Panc1 (cell line): Measurements from ENCODE around the gene HELZ. TPM values are rescaled to one million over a fixed set of nuclear protein-coding genes. Genes with fewer than 3 reads are reported as not detected.

Experiments
- ATAC-seq: fragments of 200-7000 bp; cut with Tn5 transposase; 2 replicates; pipeline ENCODE4 v1.9.1; 2020; ENCODE audit warnings: mild to moderate bottlenecking, moderate library complexity
- BruUV-seq: library from RNA; stranded (reverse); fragments of 400-500 nt; replicated peaks from 2 replicates; lab custom pipeline; 2021; lab: Mats Ljungman, UMichigan
- CTCF ChIA-PET: fragments of 300-600 bp; sonication (Branson Sonifier 250); formaldehyde crosslinking; loops from one replicate; lab custom pipeline; 2022; ENCODE audit warnings: antibody characterized with exemption; lab: Charles Lee
- POLR2A ChIA-PET: fragments of 300-600 bp; sonication (Branson Sonifier 250); formaldehyde crosslinking; loops from one replicate; lab custom pipeline; 2022; ENCODE audit warnings: antibody characterized with exemption; lab: Charles Lee
- DNase-seq: peaks from one replicate; pipeline ENCODE4 v3.0.0-alpha.2; 2010; ENCODE audit warnings: low read depth, low spot score
- H3K27ac ChIP-seq: 2 replicates; pipeline ENCODE4 v1.5.1; 2011; ENCODE audit warnings: mild to moderate bottlenecking, low read length, inconsistent platforms
- H3K27me3 ChIP-seq: fragments of 200-500 bp; sonication (Bioruptor generic); 2 replicates; pipeline ENCODE4 v1.6.0; 2014; ENCODE audit warnings: low read length, inconsistent platforms; ENCODE audit not compliant: control insufficient read depth, insufficient read depth
- H3K36me3 ChIP-seq: fragments of 200-500 bp; sonication (Bioruptor generic); 2 replicates; pipeline ENCODE4 v1.5.1; 2014; ENCODE audit warnings: inconsistent platforms, mild to moderate bottlenecking, low read length, moderate library complexity; ENCODE audit not compliant: control insufficient read depth, insufficient read depth
- H3K4me1 ChIP-seq: 2 replicates; pipeline ENCODE4 v1.5.1; 2011; ENCODE audit warnings: inconsistent platforms, mild to moderate bottlenecking, low read length, moderate library complexity; ENCODE audit not compliant: control insufficient read depth, insufficient read depth
- H3K4me3 ChIP-seq, 2 experiments: 2 replicates each; pipeline ENCODE4 v1.5.1; 2011 to 2012; ENCODE audit warnings: low read depth in 2 of 2, low read length in 2 of 2, mild to moderate bottlenecking in 2 of 2, inconsistent platforms in 1 of 2, moderate library complexity in 1 of 2
- H3K9me3 ChIP-seq: fragments of 200-500 bp; sonication (Bioruptor generic); 2 replicates; pipeline ENCODE4 v1.5.1; 2014; ENCODE audit warnings: low read depth, mild to moderate bottlenecking, inconsistent platforms, low read length, moderate library complexity; ENCODE audit not compliant: control insufficient read depth, insufficient read depth
- CTCF ChIP-seq: fragments of 450-650 bp; IDR thresholded peaks from 2 replicates; pipeline ENCODE4 v1.5.1; 2017; ENCODE audit warnings: mild to moderate bottlenecking
- POLR2AphosphoS5 ChIP-seq: IDR thresholded peaks from 2 replicates; pipeline ENCODE4 v1.6.1; 2012; ENCODE audit warnings: mild to moderate bottlenecking, low read depth, low read length, moderate library complexity
- REST ChIP-seq, 2 experiments: IDR thresholded peaks; 2 replicates each; pipeline ENCODE4 v1.6.1; 2011 to 2012; ENCODE audit warnings: low read depth in 2 of 2, control low read depth in 1 of 2, low read length in 1 of 2, mild to moderate bottlenecking in 1 of 2, moderate library complexity in 1 of 2; ENCODE audit not compliant: insufficient read depth in 1 of 2
- SIN3A ChIP-seq: IDR thresholded peaks from 2 replicates; pipeline ENCODE4 v1.6.1; 2012; ENCODE audit warnings: low read depth, mild to moderate bottlenecking, low read length, moderate library complexity, borderline replicate concordance; ENCODE audit not compliant: insufficient read depth
- TCF7L2 ChIP-seq: IDR thresholded peaks from 2 replicates; pipeline ENCODE4 v1.6.1; 2011; ENCODE audit warnings: mild to moderate bottlenecking, low read depth, low read length, inconsistent platforms
- in situ Hi-C: cut with HindIII; loops from 2 replicates; pipeline ENCODE4 v1.10.0; 2016; ENCODE audit warnings: low sequenced_read_pairs, low pct_unique_long_range_greater_than_20kb
- intact Hi-C: fragments of 100-400 bp; cut with micrococcal nuclease; formaldehyde crosslinking; loops from one replicate; pipeline ENCODE4 v1.10.0; 2022; ENCODE audit not compliant: unreplicated experiment
- total RNA-seq: library from RNA; stranded (reverse); gene quantifications from one replicate; pipeline ENCODE4 v1.2.1, GENCODE V29; 2021; ENCODE audit not compliant: unreplicated experiment

HELZ gene
- total RNA-seq, 1 experiment from 2014 or later, result 15.0 TPM

- TF ChIP-seq CTCF (no peak), SIN3A (no peak), TCF7L2 (no peak), POLR2AphosphoS5 (no peak), REST (IDR thresholded peaks at IDR 0.05; ENCODE audit: insufficient read depth in 1 of 2, low read depth in 2 of 2, low read length in 1 of 2) (no peak)
- DNase-seq (no peak), ATAC-seq (no peak)
- ChIA-PET POLR2A (no interaction called here), CTCF (no interaction called here)
- in situ Hi-C loops (no loop called here), intact Hi-C loops (no loop called here)
- Histone ChIP-seq H3K36me3 (peaks cover 5% of the 10 kb centered on the region; the same call in 1 of the 2 replicates), H3K27me3 (no peaks in the 10 kb centered on the region), H3K9me3 (no peaks in the 10 kb centered on the region), H3K4me1 (no peaks in the 10 kb centered on the region), H3K27ac (no peak overlapping the region), H3K4me3 (no peak overlapping the region)
- BruUV-seq, result no TSS peak
Measured at GRCh38 chr17:67178555-67178954, 66.4 kb downstream of the HELZ start.

- Histone ChIP-seq H3K36me3 (peaks cover 5% of the 10 kb centered on the region; the same call in 1 of the 2 replicates), H3K4me3 (no peak overlapping the region), H3K4me1 (no peaks in the 10 kb centered on the region), H3K9me3 (no peaks in the 10 kb centered on the region), H3K27me3 (no peaks in the 10 kb centered on the region), H3K27ac (no peak overlapping the region)
- in situ Hi-C loops, result no loop called here
- intact Hi-C loops, result no loop called here
- ChIA-PET CTCF (no interaction called here), POLR2A (no interaction called here)
- no peak for DNase-seq
- ATAC-seq, result no peak
- BruUV-seq, result no TSS peak
- TF ChIP-seq SIN3A (no peak), TCF7L2 (no peak), REST (IDR thresholded peaks at IDR 0.05; ENCODE audit: insufficient read depth in 1 of 2, low read depth in 2 of 2, low read length in 1 of 2) (no peak), CTCF (no peak), POLR2AphosphoS5 (no peak)
Measured at GRCh38 chr17:67177732-67178131, 67.3 kb downstream of the HELZ start.
